Testis (tissue), 2 donors: ENCODE data around the gene AUTS2.

Experiments used
- POLR2A ChIP-seq: fragments of 450-650 bp; IDR thresholded peaks from one replicate; pipeline ENCODE4 v1.6.1; 2017; ENCODE audit warnings: antibody characterized with exemption, mild to moderate bottlenecking, moderate library complexity
- TF ChIP-seq, protein P1 (sequence below), 3 experiments: fragments of 450-650 bp in 2 of 3; fragments of 200-600 bp in 1 of 3; sonication (generic) in 1 of 3; IDR thresholded peaks; one replicate each; pipeline ENCODE4 v1.5.1; 2016 to 2019; ENCODE audit warnings: antibody characterized with exemption in 3 of 3, mild to moderate bottlenecking in 2 of 3, moderate library complexity in 1 of 3

DNA sequence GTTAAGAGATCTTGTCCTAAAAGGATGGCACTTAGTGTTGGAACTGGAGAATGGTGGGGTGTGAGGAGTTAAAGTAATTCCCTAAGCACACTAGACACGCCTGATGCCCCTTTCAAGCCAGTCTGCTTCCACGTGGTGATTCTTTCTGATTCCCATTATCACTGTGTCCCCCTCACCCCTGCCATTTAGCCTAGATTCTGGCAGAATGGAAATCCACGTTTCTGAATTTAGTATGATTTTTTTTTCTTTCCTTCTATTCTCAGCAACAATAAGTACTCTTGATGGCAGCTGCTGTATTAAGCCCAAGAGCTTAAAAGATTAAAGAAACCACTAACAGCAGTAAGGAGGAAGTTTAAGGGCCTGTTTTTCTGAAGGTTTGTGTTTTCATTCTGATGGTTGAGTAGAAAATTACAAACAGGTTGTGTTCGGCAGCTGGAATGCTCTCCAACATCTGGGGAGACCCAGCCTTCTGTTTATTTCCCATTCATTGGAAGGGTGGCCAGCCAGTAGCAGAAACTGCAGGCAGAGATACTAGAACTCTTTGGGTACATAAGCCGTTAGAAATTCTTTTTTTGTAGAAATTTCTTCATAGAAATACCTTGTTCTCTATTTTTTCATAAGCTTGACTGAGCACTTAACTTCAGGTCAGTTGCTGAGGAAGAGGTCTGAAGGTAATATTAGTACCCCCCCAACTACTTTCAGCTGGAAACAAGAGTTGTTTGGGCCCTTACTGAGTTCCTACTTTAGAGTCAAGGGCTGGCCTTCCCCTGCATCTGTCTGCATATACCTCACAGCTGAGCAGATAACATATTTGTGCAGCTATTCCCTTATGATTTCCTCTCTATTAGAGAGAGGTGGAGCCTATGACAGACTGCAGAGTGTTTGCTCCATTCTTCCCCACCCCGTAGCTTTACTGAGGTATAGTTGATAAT is 355.1 kb downstream of the AUTS2 start:
- TF ChIP-seq POLR2A: no peak
- TF ChIP-seq, protein P1, sequence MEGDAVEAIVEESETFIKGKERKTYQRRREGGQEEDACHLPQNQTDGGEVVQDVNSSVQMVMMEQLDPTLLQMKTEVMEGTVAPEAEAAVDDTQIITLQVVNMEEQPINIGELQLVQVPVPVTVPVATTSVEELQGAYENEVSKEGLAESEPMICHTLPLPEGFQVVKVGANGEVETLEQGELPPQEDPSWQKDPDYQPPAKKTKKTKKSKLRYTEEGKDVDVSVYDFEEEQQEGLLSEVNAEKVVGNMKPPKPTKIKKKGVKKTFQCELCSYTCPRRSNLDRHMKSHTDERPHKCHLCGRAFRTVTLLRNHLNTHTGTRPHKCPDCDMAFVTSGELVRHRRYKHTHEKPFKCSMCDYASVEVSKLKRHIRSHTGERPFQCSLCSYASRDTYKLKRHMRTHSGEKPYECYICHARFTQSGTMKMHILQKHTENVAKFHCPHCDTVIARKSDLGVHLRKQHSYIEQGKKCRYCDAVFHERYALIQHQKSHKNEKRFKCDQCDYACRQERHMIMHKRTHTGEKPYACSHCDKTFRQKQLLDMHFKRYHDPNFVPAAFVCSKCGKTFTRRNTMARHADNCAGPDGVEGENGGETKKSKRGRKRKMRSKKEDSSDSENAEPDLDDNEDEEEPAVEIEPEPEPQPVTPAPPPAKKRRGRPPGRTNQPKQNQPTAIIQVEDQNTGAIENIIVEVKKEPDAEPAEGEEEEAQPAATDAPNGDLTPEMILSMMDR (IDR thresholded peaks at IDR 0.05): no peak
